SK-N-SH (cell line): ENCODE results near the gene CXCL10.

ENCODE experiments used
- FOXJ3 ChIP-seq: sonication (generic); formaldehyde crosslinking; IDR thresholded peaks from 2 replicates; pipeline ENCODE4 v1.5.1; 2020; ENCODE audit warnings: mild to moderate bottlenecking, missing genetic modification reagents
- GATA2 ChIP-seq: sonication (generic); formaldehyde crosslinking; IDR thresholded peaks from 2 replicates; pipeline ENCODE4 v1.5.0; 2020; ENCODE audit warnings: mild to moderate bottlenecking, missing genetic modification reagents
- RAD21 ChIP-seq: IDR thresholded peaks from 2 replicates; pipeline ENCODE4 v1.6.1; 2012; ENCODE audit warnings: mild to moderate bottlenecking, low read length
- SIN3A ChIP-seq: IDR thresholded peaks from 2 replicates; pipeline ENCODE4 v1.6.1; 2012; ENCODE audit warnings: low read depth, mild to moderate bottlenecking, low read length, moderate library complexity, borderline replicate concordance
- YY1 ChIP-seq: IDR thresholded peaks from 2 replicates; pipeline ENCODE4 v1.4.0; 2012; ENCODE audit warnings: low read depth, mild to moderate bottlenecking
- TF ChIP-seq, protein P1 (sequence below): fragments of 200-600 bp; sonication (generic); IDR thresholded peaks from 2 replicates; pipeline ENCODE4 v1.6.1; 2017; ENCODE audit warnings: antibody characterized with exemption, mild to moderate bottlenecking, moderate library complexity
- TF ChIP-seq, protein P2 (sequence below): fragments of 150-350 bp; IDR thresholded peaks from 2 replicates; pipeline ENCODE4 v1.6.1; 2017; ENCODE audit warnings: antibody characterized with exemption, low read length, low read depth, borderline replicate concordance

DNA sequence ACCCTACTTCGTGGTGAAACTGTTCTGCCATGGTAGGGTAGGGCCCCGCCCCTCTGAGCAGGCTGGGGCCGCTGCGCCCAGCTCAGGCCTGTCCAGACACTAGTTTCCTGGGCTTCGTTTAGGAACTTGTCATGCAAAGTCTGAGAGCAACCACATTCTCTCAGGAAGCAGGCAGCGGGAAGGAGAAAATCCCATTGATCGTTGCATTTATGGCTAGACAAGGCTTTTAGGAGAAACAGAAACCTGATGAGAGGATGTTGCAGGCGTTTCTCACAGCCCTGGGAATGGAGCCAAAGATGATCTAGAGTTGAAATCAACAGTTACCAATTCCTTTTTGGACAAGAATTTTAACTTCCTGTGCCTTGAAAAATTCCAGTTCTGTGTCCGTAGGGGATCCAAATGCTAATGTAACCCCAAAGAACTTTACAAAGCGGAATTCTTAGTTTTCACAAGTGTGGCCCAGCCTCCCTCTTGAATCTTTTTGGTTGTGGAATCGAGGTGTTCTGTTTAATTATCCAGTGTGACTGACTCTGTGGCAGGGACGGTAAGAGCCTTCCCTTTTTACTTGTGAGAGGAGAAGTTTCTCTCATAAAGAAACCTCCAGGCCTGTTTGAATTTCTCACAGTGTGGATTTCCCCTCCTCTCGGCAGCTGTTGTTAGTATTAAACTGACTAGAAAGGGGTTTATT lies 11.5 kb downstream of the CXCL10 start:
- TF ChIP-seq FOXJ3 (CRISPR knock-in tag), result no peak
- TF ChIP-seq, protein P1, sequence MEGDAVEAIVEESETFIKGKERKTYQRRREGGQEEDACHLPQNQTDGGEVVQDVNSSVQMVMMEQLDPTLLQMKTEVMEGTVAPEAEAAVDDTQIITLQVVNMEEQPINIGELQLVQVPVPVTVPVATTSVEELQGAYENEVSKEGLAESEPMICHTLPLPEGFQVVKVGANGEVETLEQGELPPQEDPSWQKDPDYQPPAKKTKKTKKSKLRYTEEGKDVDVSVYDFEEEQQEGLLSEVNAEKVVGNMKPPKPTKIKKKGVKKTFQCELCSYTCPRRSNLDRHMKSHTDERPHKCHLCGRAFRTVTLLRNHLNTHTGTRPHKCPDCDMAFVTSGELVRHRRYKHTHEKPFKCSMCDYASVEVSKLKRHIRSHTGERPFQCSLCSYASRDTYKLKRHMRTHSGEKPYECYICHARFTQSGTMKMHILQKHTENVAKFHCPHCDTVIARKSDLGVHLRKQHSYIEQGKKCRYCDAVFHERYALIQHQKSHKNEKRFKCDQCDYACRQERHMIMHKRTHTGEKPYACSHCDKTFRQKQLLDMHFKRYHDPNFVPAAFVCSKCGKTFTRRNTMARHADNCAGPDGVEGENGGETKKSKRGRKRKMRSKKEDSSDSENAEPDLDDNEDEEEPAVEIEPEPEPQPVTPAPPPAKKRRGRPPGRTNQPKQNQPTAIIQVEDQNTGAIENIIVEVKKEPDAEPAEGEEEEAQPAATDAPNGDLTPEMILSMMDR, result no peak
- TF ChIP-seq RAD21, result no peak
- TF ChIP-seq, protein P2, sequence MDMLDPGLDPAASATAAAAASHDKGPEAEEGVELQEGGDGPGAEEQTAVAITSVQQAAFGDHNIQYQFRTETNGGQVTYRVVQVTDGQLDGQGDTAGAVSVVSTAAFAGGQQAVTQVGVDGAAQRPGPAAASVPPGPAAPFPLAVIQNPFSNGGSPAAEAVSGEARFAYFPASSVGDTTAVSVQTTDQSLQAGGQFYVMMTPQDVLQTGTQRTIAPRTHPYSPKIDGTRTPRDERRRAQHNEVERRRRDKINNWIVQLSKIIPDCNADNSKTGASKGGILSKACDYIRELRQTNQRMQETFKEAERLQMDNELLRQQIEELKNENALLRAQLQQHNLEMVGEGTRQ, result no peak
- TF ChIP-seq GATA2, result no peak
- TF ChIP-seq SIN3A, result no peak
- TF ChIP-seq YY1, result no peak
